ENCODE measurements around the gene ZFPM1. TPM values are rescaled to one million over a fixed set of nuclear protein-coding genes. Genes with fewer than 3 reads are reported as not detected.

ZFPM1 gene
- total and polyA plus RNA-seq, 2 of the 8 experiments (the other 6 are each of a cell fraction or from before 2014, with no cell fraction given): 0.74 to 4.8 TPM

DNA sequence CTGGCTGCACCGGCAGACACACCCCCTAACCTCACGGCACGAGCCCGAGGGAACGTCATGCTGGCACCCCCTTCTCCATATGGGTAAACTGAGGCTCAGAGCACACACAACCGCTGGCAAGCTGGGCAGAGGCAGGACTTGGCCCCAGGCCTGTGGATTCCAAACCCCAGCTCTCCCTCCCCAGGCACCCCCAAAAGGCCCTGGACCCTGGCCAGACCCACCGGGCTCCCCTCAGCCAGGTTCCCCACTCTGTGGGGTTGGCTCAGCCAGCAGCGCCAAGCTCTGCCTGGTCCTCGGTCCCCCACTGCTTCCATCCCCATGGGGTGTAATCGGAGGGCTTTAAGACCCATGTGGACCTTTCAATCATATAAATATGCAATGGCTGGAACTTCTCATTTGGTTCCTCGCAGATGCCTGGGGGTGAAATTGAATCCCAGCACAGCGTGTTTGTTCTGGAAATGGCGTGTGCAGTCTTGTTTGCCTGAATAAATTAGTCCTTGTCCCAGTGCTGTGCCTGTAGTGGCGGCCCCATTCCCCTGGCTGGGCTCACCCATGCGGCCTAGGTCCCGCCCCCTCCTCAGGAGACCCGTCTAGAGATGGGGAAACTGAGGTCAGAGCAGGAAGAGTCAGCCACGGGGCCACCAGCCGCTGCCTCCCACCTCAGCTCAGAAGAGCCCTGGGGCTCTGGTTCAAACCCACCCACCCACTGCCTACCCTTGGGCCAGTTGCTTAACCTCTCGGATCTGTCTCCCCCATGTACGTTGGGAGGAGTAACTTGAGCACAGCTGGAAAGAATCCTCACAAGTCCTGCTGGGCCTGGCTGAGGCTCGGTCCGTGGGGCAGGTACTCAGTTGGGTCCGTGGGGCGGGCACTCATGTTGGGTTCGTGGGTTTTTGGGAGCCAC, 57.3 kb downstream of the ZFPM1 start (continued):
- TF ChIP-seq, protein P1, sequence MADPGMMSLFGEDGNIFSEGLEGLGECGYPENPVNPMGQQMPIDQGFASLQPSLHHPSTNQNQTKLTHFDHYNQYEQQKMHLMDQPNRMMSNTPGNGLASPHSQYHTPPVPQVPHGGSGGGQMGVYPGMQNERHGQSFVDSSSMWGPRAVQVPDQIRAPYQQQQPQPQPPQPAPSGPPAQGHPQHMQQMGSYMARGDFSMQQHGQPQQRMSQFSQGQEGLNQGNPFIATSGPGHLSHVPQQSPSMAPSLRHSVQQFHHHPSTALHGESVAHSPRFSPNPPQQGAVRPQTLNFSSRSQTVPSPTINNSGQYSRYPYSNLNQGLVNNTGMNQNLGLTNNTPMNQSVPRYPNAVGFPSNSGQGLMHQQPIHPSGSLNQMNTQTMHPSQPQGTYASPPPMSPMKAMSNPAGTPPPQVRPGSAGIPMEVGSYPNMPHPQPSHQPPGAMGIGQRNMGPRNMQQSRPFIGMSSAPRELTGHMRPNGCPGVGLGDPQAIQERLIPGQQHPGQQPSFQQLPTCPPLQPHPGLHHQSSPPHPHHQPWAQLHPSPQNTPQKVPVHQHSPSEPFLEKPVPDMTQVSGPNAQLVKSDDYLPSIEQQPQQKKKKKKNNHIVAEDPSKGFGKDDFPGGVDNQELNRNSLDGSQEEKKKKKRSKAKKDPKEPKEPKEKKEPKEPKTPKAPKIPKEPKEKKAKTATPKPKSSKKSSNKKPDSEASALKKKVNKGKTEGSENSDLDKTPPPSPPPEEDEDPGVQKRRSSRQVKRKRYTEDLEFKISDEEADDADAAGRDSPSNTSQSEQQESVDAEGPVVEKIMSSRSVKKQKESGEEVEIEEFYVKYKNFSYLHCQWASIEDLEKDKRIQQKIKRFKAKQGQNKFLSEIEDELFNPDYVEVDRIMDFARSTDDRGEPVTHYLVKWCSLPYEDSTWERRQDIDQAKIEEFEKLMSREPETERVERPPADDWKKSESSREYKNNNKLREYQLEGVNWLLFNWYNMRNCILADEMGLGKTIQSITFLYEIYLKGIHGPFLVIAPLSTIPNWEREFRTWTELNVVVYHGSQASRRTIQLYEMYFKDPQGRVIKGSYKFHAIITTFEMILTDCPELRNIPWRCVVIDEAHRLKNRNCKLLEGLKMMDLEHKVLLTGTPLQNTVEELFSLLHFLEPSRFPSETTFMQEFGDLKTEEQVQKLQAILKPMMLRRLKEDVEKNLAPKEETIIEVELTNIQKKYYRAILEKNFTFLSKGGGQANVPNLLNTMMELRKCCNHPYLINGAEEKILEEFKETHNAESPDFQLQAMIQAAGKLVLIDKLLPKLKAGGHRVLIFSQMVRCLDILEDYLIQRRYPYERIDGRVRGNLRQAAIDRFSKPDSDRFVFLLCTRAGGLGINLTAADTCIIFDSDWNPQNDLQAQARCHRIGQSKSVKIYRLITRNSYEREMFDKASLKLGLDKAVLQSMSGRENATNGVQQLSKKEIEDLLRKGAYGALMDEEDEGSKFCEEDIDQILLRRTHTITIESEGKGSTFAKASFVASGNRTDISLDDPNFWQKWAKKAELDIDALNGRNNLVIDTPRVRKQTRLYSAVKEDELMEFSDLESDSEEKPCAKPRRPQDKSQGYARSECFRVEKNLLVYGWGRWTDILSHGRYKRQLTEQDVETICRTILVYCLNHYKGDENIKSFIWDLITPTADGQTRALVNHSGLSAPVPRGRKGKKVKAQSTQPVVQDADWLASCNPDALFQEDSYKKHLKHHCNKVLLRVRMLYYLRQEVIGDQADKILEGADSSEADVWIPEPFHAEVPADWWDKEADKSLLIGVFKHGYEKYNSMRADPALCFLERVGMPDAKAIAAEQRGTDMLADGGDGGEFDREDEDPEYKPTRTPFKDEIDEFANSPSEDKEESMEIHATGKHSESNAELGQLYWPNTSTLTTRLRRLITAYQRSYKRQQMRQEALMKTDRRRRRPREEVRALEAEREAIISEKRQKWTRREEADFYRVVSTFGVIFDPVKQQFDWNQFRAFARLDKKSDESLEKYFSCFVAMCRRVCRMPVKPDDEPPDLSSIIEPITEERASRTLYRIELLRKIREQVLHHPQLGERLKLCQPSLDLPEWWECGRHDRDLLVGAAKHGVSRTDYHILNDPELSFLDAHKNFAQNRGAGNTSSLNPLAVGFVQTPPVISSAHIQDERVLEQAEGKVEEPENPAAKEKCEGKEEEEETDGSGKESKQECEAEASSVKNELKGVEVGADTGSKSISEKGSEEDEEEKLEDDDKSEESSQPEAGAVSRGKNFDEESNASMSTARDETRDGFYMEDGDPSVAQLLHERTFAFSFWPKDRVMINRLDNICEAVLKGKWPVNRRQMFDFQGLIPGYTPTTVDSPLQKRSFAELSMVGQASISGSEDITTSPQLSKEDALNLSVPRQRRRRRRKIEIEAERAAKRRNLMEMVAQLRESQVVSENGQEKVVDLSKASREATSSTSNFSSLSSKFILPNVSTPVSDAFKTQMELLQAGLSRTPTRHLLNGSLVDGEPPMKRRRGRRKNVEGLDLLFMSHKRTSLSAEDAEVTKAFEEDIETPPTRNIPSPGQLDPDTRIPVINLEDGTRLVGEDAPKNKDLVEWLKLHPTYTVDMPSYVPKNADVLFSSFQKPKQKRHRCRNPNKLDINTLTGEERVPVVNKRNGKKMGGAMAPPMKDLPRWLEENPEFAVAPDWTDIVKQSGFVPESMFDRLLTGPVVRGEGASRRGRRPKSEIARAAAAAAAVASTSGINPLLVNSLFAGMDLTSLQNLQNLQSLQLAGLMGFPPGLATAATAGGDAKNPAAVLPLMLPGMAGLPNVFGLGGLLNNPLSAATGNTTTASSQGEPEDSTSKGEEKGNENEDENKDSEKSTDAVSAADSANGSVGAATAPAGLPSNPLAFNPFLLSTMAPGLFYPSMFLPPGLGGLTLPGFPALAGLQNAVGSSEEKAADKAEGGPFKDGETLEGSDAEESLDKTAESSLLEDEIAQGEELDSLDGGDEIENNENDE (IDR thresholded peaks at IDR 0.05; ENCODE audit: insufficient replicate concordance, low read length): no peak
- no peak for TF ChIP-seq TAF1 (IDR thresholded peaks at IDR 0.05; ENCODE audit: low read depth, low read length)
- no peak for TF ChIP-seq CREB1 (IDR thresholded peaks at IDR 0.05)
- TF ChIP-seq JUN (IDR thresholded peaks at IDR 0.05; ENCODE audit: low read depth, low read length): no peak
- TF ChIP-seq TBP (IDR thresholded peaks at IDR 0.05; ENCODE audit: low read depth, low read length): no peak
- TF ChIP-seq SRF (IDR thresholded peaks at IDR 0.05; ENCODE audit: low read depth, low read length): no peak
